Adrenal gland (tissue), 5 donors: Measurements from ENCODE around the gene PLD1.
A peak's percentile ranks its signal among the peaks of the same experiment; 100 is the strongest.

Experiments
- POLR2A ChIP-seq, 2 donors: fragments of 450-650 bp; IDR thresholded peaks; one replicate each; pipeline ENCODE4 v1.6.1; 2017; ENCODE audit warnings: antibody characterized with exemption in 2 of 2, mild to moderate bottlenecking in 2 of 2, moderate library complexity in 1 of 2
- TF ChIP-seq, protein P1 (sequence below), 6 experiments: fragments of 450-650 bp in 4 of 6; fragments of 200-600 bp in 2 of 6; sonication (generic) in 1 of 6; IDR thresholded peaks; 1 replicate in 5 of 6; 2 replicates in 1 of 6; pipeline versions ENCODE4 v1.5.1 to v1.8.0; 2016 to 2021; ENCODE audit warnings: antibody characterized with exemption in 6 of 6, mild to moderate bottlenecking in 2 of 6, moderate library complexity in 1 of 6
- donor health status: DM: no; HTN: no; CAD: no.

DNA sequence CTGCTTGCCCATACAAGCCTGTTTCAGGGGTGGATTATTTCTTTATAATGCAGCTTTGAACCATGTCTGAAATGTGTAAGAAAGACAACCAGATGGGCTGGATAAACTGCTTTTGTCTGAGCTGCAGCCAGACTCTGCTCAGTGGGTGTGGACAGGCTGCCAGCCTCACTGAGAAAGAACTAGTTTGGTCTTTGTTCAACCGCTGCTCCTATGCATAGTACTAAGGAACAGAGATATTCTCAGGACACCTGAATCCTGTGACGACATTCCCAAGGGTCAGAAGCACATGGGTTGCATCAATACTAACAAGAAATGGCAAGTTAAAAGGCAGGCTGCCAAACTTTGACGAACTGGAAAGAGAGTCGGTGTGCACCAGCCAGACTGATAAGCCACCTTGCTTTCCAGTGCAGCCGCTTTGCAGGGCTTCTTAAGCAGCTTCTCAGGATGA, 57.2 kb downstream of the PLD1 start:
- TF ChIP-seq, protein P1, sequence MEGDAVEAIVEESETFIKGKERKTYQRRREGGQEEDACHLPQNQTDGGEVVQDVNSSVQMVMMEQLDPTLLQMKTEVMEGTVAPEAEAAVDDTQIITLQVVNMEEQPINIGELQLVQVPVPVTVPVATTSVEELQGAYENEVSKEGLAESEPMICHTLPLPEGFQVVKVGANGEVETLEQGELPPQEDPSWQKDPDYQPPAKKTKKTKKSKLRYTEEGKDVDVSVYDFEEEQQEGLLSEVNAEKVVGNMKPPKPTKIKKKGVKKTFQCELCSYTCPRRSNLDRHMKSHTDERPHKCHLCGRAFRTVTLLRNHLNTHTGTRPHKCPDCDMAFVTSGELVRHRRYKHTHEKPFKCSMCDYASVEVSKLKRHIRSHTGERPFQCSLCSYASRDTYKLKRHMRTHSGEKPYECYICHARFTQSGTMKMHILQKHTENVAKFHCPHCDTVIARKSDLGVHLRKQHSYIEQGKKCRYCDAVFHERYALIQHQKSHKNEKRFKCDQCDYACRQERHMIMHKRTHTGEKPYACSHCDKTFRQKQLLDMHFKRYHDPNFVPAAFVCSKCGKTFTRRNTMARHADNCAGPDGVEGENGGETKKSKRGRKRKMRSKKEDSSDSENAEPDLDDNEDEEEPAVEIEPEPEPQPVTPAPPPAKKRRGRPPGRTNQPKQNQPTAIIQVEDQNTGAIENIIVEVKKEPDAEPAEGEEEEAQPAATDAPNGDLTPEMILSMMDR (IDR thresholded peaks at IDR 0.05): no peak
- TF ChIP-seq POLR2A (IDR thresholded peaks at IDR 0.05): peak in 1 of 2 donors; percentile 22
